Measurements from ENCODE around the gene SLC25A17. TPM values are rescaled to one million over a fixed set of nuclear protein-coding genes. Genes with fewer than 3 reads are reported as not detected.
"Not testable (repeated sequence)": the region's sequence is repeated elsewhere in the genome, so short reads cannot be mapped to it uniquely, and the experiment has no call there.

The SLC25A17 gene
- total RNA-seq, 2 donors from 2014 or later, result 6.9 to 9.0 TPM

GRCh38 chr22:40764763-40765441 lies 54.2 kb downstream of the SLC25A17 start:
- DNase-seq (no peak), ATAC-seq (peak; percentile 73)
- no peaks in the 10 kb centered on the region for H3K36me3 Mint-ChIP-seq (ENCODE audit: low read depth)
- peak overlapping the region; percentile 39 for H3K4me3 Mint-ChIP-seq
- H3K27ac Mint-ChIP-seq, result peak overlapping the region; percentile 51
- H3K4me1 Mint-ChIP-seq, result peaks cover 12% of the 10 kb centered on the region
- no peaks in the 10 kb centered on the region for H3K27me3 Mint-ChIP-seq
- H3K9me3 ChIP-seq (ENCODE audit: control insufficient read depth, low read length, poor library complexity, severe bottlenecking), result no peaks in the 10 kb centered on the region

- ATAC-seq (no peak), DNase-seq (no peak)
- peaks cover 3% of the 10 kb centered on the region for H3K4me1 Mint-ChIP-seq
- H3K9me3 ChIP-seq (ENCODE audit: control insufficient read depth, low read length, poor library complexity, severe bottlenecking), result no peaks in the 10 kb centered on the region
- no peak overlapping the region for H3K27ac Mint-ChIP-seq
- H3K4me3 Mint-ChIP-seq, result no peak overlapping the region
- no peaks in the 10 kb centered on the region for H3K36me3 Mint-ChIP-seq (ENCODE audit: low read depth)
- H3K27me3 Mint-ChIP-seq, result no peaks in the 10 kb centered on the region
Observed at GRCh38 chr22:40759294-40759840, 59.8 kb downstream of the SLC25A17 start.

GRCh38 chr22:40758851-40759250 lies 60.3 kb downstream of the SLC25A17 start:
- H3K4me3 Mint-ChIP-seq; H3K27me3 Mint-ChIP-seq; DNase-seq; H3K9me3 ChIP-seq (ENCODE audit: control insufficient read depth, low read length, poor library complexity, severe bottlenecking); H3K4me1 Mint-ChIP-seq; H3K36me3 Mint-ChIP-seq (ENCODE audit: low read depth); H3K27ac Mint-ChIP-seq; ATAC-seq: not testable (repeated sequence)

- H3K4me3 Mint-ChIP-seq, result no peak overlapping the region
- peaks cover 2% of the 10 kb centered on the region for H3K4me1 Mint-ChIP-seq
- no peak overlapping the region for H3K27ac Mint-ChIP-seq
- ATAC-seq (no peak), DNase-seq (no peak)
- no peaks in the 10 kb centered on the region for H3K9me3 ChIP-seq (ENCODE audit: control insufficient read depth, low read length, poor library complexity, severe bottlenecking)
- no peaks in the 10 kb centered on the region for H3K27me3 Mint-ChIP-seq
- H3K36me3 Mint-ChIP-seq (ENCODE audit: low read depth), result no peaks in the 10 kb centered on the region
Observed at GRCh38 chr22:40758390-40758789, 60.8 kb downstream of the SLC25A17 start.

- H3K36me3 Mint-ChIP-seq (ENCODE audit: low read depth), result no peaks in the 10 kb centered on the region
- no peaks in the 10 kb centered on the region for H3K27me3 Mint-ChIP-seq
- no peak for ATAC-seq
- no peaks in the 10 kb centered on the region for H3K9me3 ChIP-seq (ENCODE audit: control insufficient read depth, low read length, poor library complexity, severe bottlenecking)
- DNase-seq, result no peak
- H3K4me1 Mint-ChIP-seq, result peaks cover 2% of the 10 kb centered on the region
- H3K4me3 Mint-ChIP-seq, result no peak overlapping the region
- no peak overlapping the region for H3K27ac Mint-ChIP-seq
Observed at GRCh38 chr22:40757071-40757470, 62.1 kb downstream of the SLC25A17 start.

GRCh38 chr22:40753114-40753513 lies 66.0 kb downstream of the SLC25A17 start:
- H3K4me3 Mint-ChIP-seq, result no peak overlapping the region
- ATAC-seq, result no peak
- no peaks in the 10 kb centered on the region for H3K4me1 Mint-ChIP-seq
- H3K9me3 ChIP-seq (ENCODE audit: control insufficient read depth, low read length, poor library complexity, severe bottlenecking), result no peaks in the 10 kb centered on the region
- no peaks in the 10 kb centered on the region for H3K36me3 Mint-ChIP-seq (ENCODE audit: low read depth)
- no peaks in the 10 kb centered on the region for H3K27me3 Mint-ChIP-seq
- no peak overlapping the region for H3K27ac Mint-ChIP-seq
- DNase-seq, result no peak

- H3K4me1 Mint-ChIP-seq, result no peaks in the 10 kb centered on the region
- H3K9me3 ChIP-seq (ENCODE audit: control insufficient read depth, low read length, poor library complexity, severe bottlenecking), result no peaks in the 10 kb centered on the region
- H3K36me3 Mint-ChIP-seq (ENCODE audit: low read depth), result no peaks in the 10 kb centered on the region
- no peak for ATAC-seq
- H3K4me3 Mint-ChIP-seq, result no peak overlapping the region
- no peak for DNase-seq
- no peak overlapping the region for H3K27ac Mint-ChIP-seq
- H3K27me3 Mint-ChIP-seq, result no peaks in the 10 kb centered on the region
Observed at GRCh38 chr22:40751250-40751649, 67.9 kb downstream of the SLC25A17 start.

- Mint-ChIP-seq H3K27me3 (no peaks in the 10 kb centered on the region), H3K4me1 (no peaks in the 10 kb centered on the region), H3K36me3 (ENCODE audit: low read depth) (no peaks in the 10 kb centered on the region), H3K4me3 (no peak overlapping the region), H3K27ac (no peak overlapping the region)
- DNase-seq (no peak), ATAC-seq (no peak)
- H3K9me3 ChIP-seq (ENCODE audit: control insufficient read depth, low read length, poor library complexity, severe bottlenecking), result no peaks in the 10 kb centered on the region
Observed at GRCh38 chr22:40749829-40750228, 69.3 kb downstream of the SLC25A17 start.

- no peaks in the 10 kb centered on the region for H3K9me3 ChIP-seq (ENCODE audit: control insufficient read depth, low read length, poor library complexity, severe bottlenecking)
- Mint-ChIP-seq H3K27ac (no peak overlapping the region), H3K36me3 (ENCODE audit: low read depth) (no peaks in the 10 kb centered on the region), H3K4me1 (no peaks in the 10 kb centered on the region), H3K27me3 (no peaks in the 10 kb centered on the region), H3K4me3 (no peak overlapping the region)
- ATAC-seq, result no peak
- no peak for DNase-seq
Observed at GRCh38 chr22:40748388-40749355, 70.5 kb downstream of the SLC25A17 start.

- no peak for DNase-seq
- no peaks in the 10 kb centered on the region for H3K36me3 Mint-ChIP-seq (ENCODE audit: low read depth)
- ATAC-seq, result no peak
Observed at GRCh38 chr22:40747361-40747760, 71.8 kb downstream of the SLC25A17 start.

GRCh38 chr22:40746428-40747220 lies 72.5 kb downstream of the SLC25A17 start:
- Mint-ChIP-seq H3K4me1 (no peaks in the 10 kb centered on the region), H3K27me3 (no peaks in the 10 kb centered on the region), H3K36me3 (ENCODE audit: low read depth) (no peaks in the 10 kb centered on the region), H3K27ac (no peak overlapping the region), H3K4me3 (no peak overlapping the region)
- no peak for DNase-seq
- no peaks in the 10 kb centered on the region for H3K9me3 ChIP-seq (ENCODE audit: control insufficient read depth, low read length, poor library complexity, severe bottlenecking)
- no peak for ATAC-seq

More at GRCh38 chr22:40747361-40747760, 71.8 kb downstream of the SLC25A17 start:
- no peak overlapping the region for H3K4me3 Mint-ChIP-seq
- H3K4me1 Mint-ChIP-seq, result no peaks in the 10 kb centered on the region
- H3K9me3 ChIP-seq (ENCODE audit: control insufficient read depth, low read length, poor library complexity, severe bottlenecking), result no peaks in the 10 kb centered on the region
- no peak overlapping the region for H3K27ac Mint-ChIP-seq
- no peaks in the 10 kb centered on the region for H3K27me3 Mint-ChIP-seq

GRCh38 chr22:40743768-40744167 lies 75.4 kb downstream of the SLC25A17 start:
- Mint-ChIP-seq H3K4me1 (no peaks in the 10 kb centered on the region), H3K27ac (no peak overlapping the region), H3K4me3 (no peak overlapping the region), H3K27me3 (no peaks in the 10 kb centered on the region), H3K36me3 (ENCODE audit: low read depth) (no peaks in the 10 kb centered on the region)
- DNase-seq (no peak), ATAC-seq (no peak)
- no peaks in the 10 kb centered on the region for H3K9me3 ChIP-seq (ENCODE audit: control insufficient read depth, low read length, poor library complexity, severe bottlenecking)

GRCh38 chr22:40741116-40741515 lies 78.0 kb downstream of the SLC25A17 start:
- Mint-ChIP-seq H3K27ac (no peak overlapping the region), H3K4me3 (no peak overlapping the region), H3K36me3 (ENCODE audit: low read depth) (no peaks in the 10 kb centered on the region), H3K4me1 (no peaks in the 10 kb centered on the region), H3K27me3 (no peaks in the 10 kb centered on the region)
- no peaks in the 10 kb centered on the region for H3K9me3 ChIP-seq (ENCODE audit: control insufficient read depth, low read length, poor library complexity, severe bottlenecking)
- ATAC-seq, result no peak
- DNase-seq, result no peak
